ENCODE data around the gene IRGQ.

Gene IRGQ

GRCh38 chr19:43562226-43562697 is 33.7 kb downstream of the IRGQ start:
- H3K4me3 ChIP-seq (replicated peaks; ENCODE audit: low read depth, low read length) = no peak overlapping the region
- DNase-seq (ENCODE audit: low read depth) = no peak
- no peak for TF ChIP-seq CTCF (IDR thresholded peaks at IDR 0.05; ENCODE audit: low read length, missing control alignments)

- DNase-seq (ENCODE audit: low read depth) = no peak
- no peak overlapping the region for H3K4me3 ChIP-seq (replicated peaks; ENCODE audit: low read depth, low read length)
- TF ChIP-seq CTCF (IDR thresholded peaks at IDR 0.05; ENCODE audit: low read length, missing control alignments) = no peak
These were observed 34.6 kb downstream of the IRGQ start for GRCh38 chr19:43561139-43561970.

- H3K4me3 ChIP-seq (replicated peaks; ENCODE audit: low read depth, low read length) = no peak overlapping the region
- DNase-seq (ENCODE audit: low read depth) = no peak
- no peak for TF ChIP-seq CTCF (IDR thresholded peaks at IDR 0.05; ENCODE audit: low read length, missing control alignments)
These were observed 35.2 kb downstream of the IRGQ start for GRCh38 chr19:43560687-43561086.

GRCh38 chr19:43555185-43555770 is 40.7 kb downstream of the IRGQ start:
- TF ChIP-seq CTCF (IDR thresholded peaks at IDR 0.05; ENCODE audit: low read length, missing control alignments) = peak; percentile 91
- no peak overlapping the region for H3K4me3 ChIP-seq (replicated peaks; ENCODE audit: low read depth, low read length)
- peak; percentile 79 for DNase-seq (ENCODE audit: low read depth)

- no peak for TF ChIP-seq CTCF (IDR thresholded peaks at IDR 0.05; ENCODE audit: low read length, missing control alignments)
- DNase-seq (ENCODE audit: low read depth) = no peak
- no peak overlapping the region for H3K4me3 ChIP-seq (replicated peaks; ENCODE audit: low read depth, low read length)
These were observed 41.5 kb downstream of the IRGQ start for GRCh38 chr19:43554317-43554895.

GRCh38 chr19:43553656-43554055 is 42.3 kb downstream of the IRGQ start:
- DNase-seq (ENCODE audit: low read depth) = no peak
- no peak for TF ChIP-seq CTCF (IDR thresholded peaks at IDR 0.05; ENCODE audit: low read length, missing control alignments)
- H3K4me3 ChIP-seq (replicated peaks; ENCODE audit: low read depth, low read length) = no peak overlapping the region
